ENCODE data around the gene LRRC4C.

DNA sequence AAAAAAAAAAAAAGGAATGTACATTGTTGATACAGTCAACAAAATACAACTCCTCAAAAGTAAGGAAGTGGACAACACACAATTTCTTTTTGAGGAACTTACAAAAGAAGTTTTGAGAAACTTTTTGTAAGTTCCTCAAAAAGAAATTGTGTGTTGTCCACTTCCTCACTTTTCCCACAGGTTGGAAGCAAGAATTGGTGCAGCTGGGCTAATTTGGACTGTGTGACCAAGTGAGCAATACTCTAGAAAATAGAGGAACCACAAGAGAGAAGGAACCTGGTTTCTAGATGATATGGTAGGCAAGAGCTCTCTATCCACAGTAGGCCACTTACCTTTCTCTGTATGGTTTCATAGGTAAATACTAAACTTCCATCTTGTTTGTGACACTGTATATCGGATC, 1053.8 kb downstream of the LRRC4C start:
- no peak for TF ChIP-seq EZH2 (IDR thresholded peaks at IDR 0.05; ENCODE audit: borderline replicate concordance, low read length)
- TF ChIP-seq, protein P1, sequence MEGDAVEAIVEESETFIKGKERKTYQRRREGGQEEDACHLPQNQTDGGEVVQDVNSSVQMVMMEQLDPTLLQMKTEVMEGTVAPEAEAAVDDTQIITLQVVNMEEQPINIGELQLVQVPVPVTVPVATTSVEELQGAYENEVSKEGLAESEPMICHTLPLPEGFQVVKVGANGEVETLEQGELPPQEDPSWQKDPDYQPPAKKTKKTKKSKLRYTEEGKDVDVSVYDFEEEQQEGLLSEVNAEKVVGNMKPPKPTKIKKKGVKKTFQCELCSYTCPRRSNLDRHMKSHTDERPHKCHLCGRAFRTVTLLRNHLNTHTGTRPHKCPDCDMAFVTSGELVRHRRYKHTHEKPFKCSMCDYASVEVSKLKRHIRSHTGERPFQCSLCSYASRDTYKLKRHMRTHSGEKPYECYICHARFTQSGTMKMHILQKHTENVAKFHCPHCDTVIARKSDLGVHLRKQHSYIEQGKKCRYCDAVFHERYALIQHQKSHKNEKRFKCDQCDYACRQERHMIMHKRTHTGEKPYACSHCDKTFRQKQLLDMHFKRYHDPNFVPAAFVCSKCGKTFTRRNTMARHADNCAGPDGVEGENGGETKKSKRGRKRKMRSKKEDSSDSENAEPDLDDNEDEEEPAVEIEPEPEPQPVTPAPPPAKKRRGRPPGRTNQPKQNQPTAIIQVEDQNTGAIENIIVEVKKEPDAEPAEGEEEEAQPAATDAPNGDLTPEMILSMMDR (conservative IDR thresholded peaks at IDR 0.05 in 1 of 2, IDR thresholded peaks at IDR 0.05 in 1 of 2; ENCODE audit: extremely low read depth in 1 of 2, insufficient read depth in 1 of 2, low read depth in 1 of 2, low read length in 2 of 2): no peak
